Mesenchymal stem cell (in vitro differentiated cells and primary cell): ENCODE data around the gene UBE2Q1.
A peak's percentile ranks its signal among the peaks of the same experiment; 100 is the strongest.

Experiments
- DNase-seq: peaks from one replicate; pipeline ENCODE4 v3.0.0-alpha.2; 2013
- H2AFZ ChIP-seq: one replicate; pipeline ENCODE4 v1.6.1; 2013; ENCODE audit warnings: low read depth, mild to moderate bottlenecking, control low read depth, inconsistent platforms, low read length, moderate library complexity
- H2AK5ac ChIP-seq: 2 replicates; pipeline ENCODE4 v1.6.1; 2013; ENCODE audit warnings: low read length, moderate library complexity, mild to moderate bottlenecking, inconsistent platforms; ENCODE audit not compliant: severe bottlenecking
- H2BK120ac ChIP-seq: one replicate; pipeline ENCODE4 v1.6.1; 2013; ENCODE audit warnings: low read depth, mild to moderate bottlenecking, inconsistent platforms, low read length, moderate library complexity
- H2BK12ac ChIP-seq, 2 experiments: one replicate each; pipeline ENCODE4 v1.6.1; 2013; ENCODE audit warnings: inconsistent platforms in 2 of 2, low read length in 2 of 2, mild to moderate bottlenecking in 2 of 2, moderate library complexity in 2 of 2, control low read depth in 1 of 2
- H2BK15ac ChIP-seq: one replicate; pipeline ENCODE4 v1.6.1; 2013; ENCODE audit warnings: mild to moderate bottlenecking, low read depth, inconsistent platforms; ENCODE audit not compliant: poor library complexity, severe bottlenecking
- H2BK5ac ChIP-seq: 2 replicates; pipeline ENCODE4 v1.6.1; 2013; ENCODE audit warnings: low read depth, mild to moderate bottlenecking, low read length, control low read depth, inconsistent platforms; ENCODE audit not compliant: poor library complexity, severe bottlenecking
- H3K14ac ChIP-seq, 2 experiments: one replicate each; pipeline ENCODE4 v1.6.1; 2013; ENCODE audit warnings: inconsistent platforms in 2 of 2, low read length in 2 of 2, control low read depth in 1 of 2, mild to moderate bottlenecking in 1 of 2, moderate library complexity in 1 of 2
- H3K18ac ChIP-seq, 2 experiments: one replicate each; pipeline ENCODE4 v1.6.1; 2013; ENCODE audit warnings: inconsistent platforms in 2 of 2, low read length in 2 of 2, control low read depth in 1 of 2, low read depth in 1 of 2, mild to moderate bottlenecking in 1 of 2
- H3K23ac ChIP-seq, 2 experiments: one replicate each; pipeline ENCODE4 v1.6.1; 2013; ENCODE audit warnings: inconsistent platforms in 2 of 2, low read length in 2 of 2, mild to moderate bottlenecking in 2 of 2, moderate library complexity in 2 of 2, control low read depth in 1 of 2
- H3K27ac ChIP-seq: 2 replicates; pipeline ENCODE4 v1.5.1; 2013; ENCODE audit warnings: mild to moderate bottlenecking, moderate library complexity, low read length, control low read depth, inconsistent platforms; ENCODE audit not compliant: poor library complexity, severe bottlenecking
- H3K27me3 ChIP-seq, 2 experiments: 2 replicates each; pipeline versions ENCODE4 v1.6.1 to v1.7.0; 2013; ENCODE audit warnings: low read length in 2 of 2, mild to moderate bottlenecking in 2 of 2, moderate library complexity in 2 of 2, control low read depth in 1 of 2, inconsistent platforms in 1 of 2; ENCODE audit not compliant: control insufficient read depth in 1 of 2, insufficient read depth in 1 of 2
- H3K36me3 ChIP-seq, 2 experiments: 2 replicates each; pipeline versions ENCODE4 v1.6.1 to v1.7.0; 2013; ENCODE audit warnings: low read length in 2 of 2, control low read depth in 1 of 2, inconsistent platforms in 1 of 2, low read depth in 1 of 2, mild to moderate bottlenecking in 1 of 2; ENCODE audit not compliant: insufficient read depth in 2 of 2, control insufficient read depth in 1 of 2
- H3K4ac ChIP-seq, 2 experiments: one replicate each; pipeline ENCODE4 v1.6.1; 2013; ENCODE audit warnings: inconsistent platforms in 2 of 2, low read length in 2 of 2, mild to moderate bottlenecking in 2 of 2, moderate library complexity in 2 of 2, control low read depth in 1 of 2, low read depth in 1 of 2
- H3K4me1 ChIP-seq: 2 replicates; pipeline ENCODE4 v1.6.1; 2013; ENCODE audit warnings: low read depth, low read length, control low read depth; ENCODE audit not compliant: control insufficient read depth, insufficient read depth
- H3K4me2 ChIP-seq: 2 replicates; pipeline ENCODE4 v1.6.1; 2013; ENCODE audit warnings: low read length, mild to moderate bottlenecking, inconsistent platforms; ENCODE audit not compliant: poor library complexity, severe bottlenecking
- H3K4me3 ChIP-seq, 2 experiments: 2 replicates each; pipeline versions ENCODE4 v1.5.1 to v1.7.0; 2013; ENCODE audit warnings: low read length in 2 of 2, mild to moderate bottlenecking in 2 of 2, control low read depth in 1 of 2, low read depth in 1 of 2; ENCODE audit not compliant: insufficient read depth in 1 of 2
- H3K79me1 ChIP-seq: replicated peaks from 2 replicates; pipeline ENCODE4 v1.6.1; 2013; ENCODE audit warnings: mild to moderate bottlenecking, control low read depth, low read length, inconsistent platforms; ENCODE audit not compliant: poor library complexity, severe bottlenecking
- H3K9ac ChIP-seq: 2 replicates; pipeline ENCODE4 v1.7.0; 2013; ENCODE audit warnings: mild to moderate bottlenecking, low read length, moderate library complexity
- H3K9me3 ChIP-seq: 2 replicates; pipeline ENCODE4 v1.7.0; 2013; ENCODE audit warnings: mild to moderate bottlenecking, low read length; ENCODE audit not compliant: control insufficient read depth
- H4K8ac ChIP-seq: one replicate; pipeline ENCODE4 v1.6.1; 2013; ENCODE audit warnings: inconsistent platforms, mild to moderate bottlenecking, low read length, moderate library complexity
- H4K91ac ChIP-seq: one replicate; pipeline ENCODE4 v1.6.1; 2013; ENCODE audit warnings: mild to moderate bottlenecking, low read length, inconsistent platforms
- WGBS: methylation state at CpG from one replicate; pipeline ENCODE4 v1.1.7; 2013; ENCODE audit warnings: mixed read lengths; 5-methylcytosine and 5-hydroxymethylcytosine counted together

Gene UBE2Q1

GRCh38 chr1:154590756-154591155 lies 32.3 kb upstream of the UBE2Q1 start:
- Histone ChIP-seq H3K9ac (no peak overlapping the region), H4K91ac (no peak overlapping the region), H3K4ac (no peak overlapping the region), H2BK12ac (no peak overlapping the region), H3K23ac (no peak overlapping the region), H2BK120ac (no peak overlapping the region), H3K18ac (no peak overlapping the region), H3K79me1 (peaks cover 50% of the 10 kb centered on the region), H3K4me3 (no peak overlapping the region), H3K27ac (no peak overlapping the region), H2AFZ (no peak overlapping the region), H3K27me3 (no peaks in the 10 kb centered on the region), H2AK5ac (no peak overlapping the region), H3K4me2 (no peak overlapping the region), H4K8ac (no peak overlapping the region), H3K9me3 (no peaks in the 10 kb centered on the region), H3K4me1 (no peaks in the 10 kb centered on the region), H3K14ac (no peak overlapping the region), H2BK5ac (no peak overlapping the region), H2BK15ac (no peak overlapping the region), H3K36me3 (peaks cover 65 to 100% of the 10 kb centered on the region in 2 experiments)
- DNase-seq, result peak; percentile 32
- WGBS, result 100% methylated on average over 2 of the region's 5 CpGs

- WGBS, result 86% methylated on average over 9 of the region's 10 CpGs
- Histone ChIP-seq H3K9ac (no peak overlapping the region), H2BK120ac (no peak overlapping the region), H2AFZ (no peak overlapping the region), H4K8ac (no peak overlapping the region), H3K4ac (no peak overlapping the region), H3K27me3 (no peaks in the 10 kb centered on the region), H2BK12ac (no peak overlapping the region), H3K4me3 (no peak overlapping the region), H3K4me2 (no peak overlapping the region), H3K36me3 (peaks cover 68 to 100% of the 10 kb centered on the region in 2 experiments), H3K9me3 (no peaks in the 10 kb centered on the region), H3K79me1 (peaks cover 46% of the 10 kb centered on the region), H3K23ac (no peak overlapping the region), H4K91ac (no peak overlapping the region), H3K18ac (no peak overlapping the region), H2BK15ac (no peak overlapping the region), H3K14ac (no peak overlapping the region), H3K27ac (no peak overlapping the region), H3K4me1 (peaks cover 2% of the 10 kb centered on the region), H2AK5ac (no peak overlapping the region), H2BK5ac (no peak overlapping the region)
- peak; percentile 57 for DNase-seq
Observed at GRCh38 chr1:154589780-154590179, 31.3 kb upstream of the UBE2Q1 start.

GRCh38 chr1:154586641-154587040 lies 28.2 kb upstream of the UBE2Q1 start:
- H3K4me3 ChIP-seq, result no peak overlapping the region
- H3K79me1 ChIP-seq, result peaks cover 40% of the 10 kb centered on the region
- no peak overlapping the region for H2AK5ac ChIP-seq
- no peak overlapping the region for H4K91ac ChIP-seq
- H3K9ac ChIP-seq, result no peak overlapping the region
- no peak overlapping the region for H3K23ac ChIP-seq
- H3K36me3 ChIP-seq, result peaks cover 79 to 100% of the 10 kb centered on the region in 2 experiments
- H3K9me3 ChIP-seq, result no peaks in the 10 kb centered on the region
- DNase-seq, result no peak
- no peak overlapping the region for H2BK120ac ChIP-seq
- H3K18ac ChIP-seq, result no peak overlapping the region
- H3K4ac ChIP-seq, result no peak overlapping the region
- no peak overlapping the region for H3K4me2 ChIP-seq
- H2BK5ac ChIP-seq, result no peak overlapping the region
- H2BK12ac ChIP-seq, result no peak overlapping the region
- H2AFZ ChIP-seq, result no peak overlapping the region
- H3K27me3 ChIP-seq, result no peaks in the 10 kb centered on the region
- H3K27ac ChIP-seq, result no peak overlapping the region
- H3K4me1 ChIP-seq, result peaks cover 6% of the 10 kb centered on the region
- no peak overlapping the region for H3K14ac ChIP-seq
- no peak overlapping the region for H4K8ac ChIP-seq
- WGBS, result 95% methylated on average over 6 of the region's 6 CpGs
- H2BK15ac ChIP-seq, result no peak overlapping the region

GRCh38 chr1:154586231-154586630 lies 27.8 kb upstream of the UBE2Q1 start:
- H3K18ac ChIP-seq, result no peak overlapping the region
- peaks cover 37% of the 10 kb centered on the region for H3K79me1 ChIP-seq
- no peak for DNase-seq
- no peak overlapping the region for H2BK120ac ChIP-seq
- peaks cover 6% of the 10 kb centered on the region for H3K4me1 ChIP-seq
- H4K91ac ChIP-seq, result no peak overlapping the region
- H3K4ac ChIP-seq, result no peak overlapping the region
- H2BK15ac ChIP-seq, result no peak overlapping the region
- H3K27ac ChIP-seq, result no peak overlapping the region
- no peaks in the 10 kb centered on the region for H3K27me3 ChIP-seq
- H2AFZ ChIP-seq, result no peak overlapping the region
- H2BK5ac ChIP-seq, result no peak overlapping the region
- WGBS, result 94% methylated on average over 10 of the region's 10 CpGs
- no peak overlapping the region for H3K9ac ChIP-seq
- H4K8ac ChIP-seq, result no peak overlapping the region
- no peak overlapping the region for H2AK5ac ChIP-seq
- H3K9me3 ChIP-seq, result no peaks in the 10 kb centered on the region
- no peak overlapping the region for H3K4me3 ChIP-seq
- no peak overlapping the region for H3K23ac ChIP-seq
- H3K36me3 ChIP-seq, result peaks cover 77 to 99% of the 10 kb centered on the region in 2 experiments
- H3K4me2 ChIP-seq, result no peak overlapping the region
- no peak overlapping the region for H2BK12ac ChIP-seq
- H3K14ac ChIP-seq, result no peak overlapping the region
